Mesothelial cell of epicardium (in vitro differentiated cells): ENCODE data around the gene FAM222A. TPM values are rescaled to one million over a fixed set of nuclear protein-coding genes. Genes with fewer than 3 reads are reported as not detected.

Source experiments
- DNase-seq, 2 experiments: peaks; one replicate each; pipeline ENCODE4 v3.0.0; 2021; ENCODE audit warnings: low spot score in 2 of 2; ENCODE audit not compliant: unreplicated experiment in 2 of 2
- H3K27ac Mint-ChIP-seq: 2 replicates; pipeline ENCODE4 v1.8.0; 2021; ENCODE audit warnings: mixed read lengths
- H3K27me3 Mint-ChIP-seq: 2 replicates; pipeline ENCODE4 v1.8.0; 2021; ENCODE audit warnings: low read depth, mixed read lengths
- H3K36me3 Mint-ChIP-seq: 2 replicates; pipeline ENCODE4 v1.8.0; 2021; ENCODE audit warnings: mixed read lengths
- H3K4me1 Mint-ChIP-seq: 2 replicates; pipeline ENCODE4 v1.8.0; 2021; ENCODE audit warnings: mixed read lengths
- H3K4me3 Mint-ChIP-seq: 2 replicates; pipeline ENCODE4 v1.8.0; 2021; ENCODE audit warnings: mild to moderate bottlenecking, moderate library complexity, mixed read lengths
- H3K9me3 Mint-ChIP-seq: 2 replicates; pipeline ENCODE4 v1.8.0; 2021; ENCODE audit warnings: mixed read lengths
- total RNA-seq: library from RNA; stranded (reverse); gene quantifications from 3 replicates; pipeline ENCODE4 v1.2.1, GENCODE V29; 2021
- TF ChIP-seq, protein P1 (sequence below): fragments of 200-600 bp; sonication (generic); IDR thresholded peaks from one replicate; pipeline ENCODE4 v1.5.0; 2021; ENCODE audit warnings: antibody characterized with exemption; ENCODE audit not compliant: unreplicated experiment

The FAM222A gene
- total RNA-seq, 1 donor from 2014 or later: 1.1 TPM

DNA sequence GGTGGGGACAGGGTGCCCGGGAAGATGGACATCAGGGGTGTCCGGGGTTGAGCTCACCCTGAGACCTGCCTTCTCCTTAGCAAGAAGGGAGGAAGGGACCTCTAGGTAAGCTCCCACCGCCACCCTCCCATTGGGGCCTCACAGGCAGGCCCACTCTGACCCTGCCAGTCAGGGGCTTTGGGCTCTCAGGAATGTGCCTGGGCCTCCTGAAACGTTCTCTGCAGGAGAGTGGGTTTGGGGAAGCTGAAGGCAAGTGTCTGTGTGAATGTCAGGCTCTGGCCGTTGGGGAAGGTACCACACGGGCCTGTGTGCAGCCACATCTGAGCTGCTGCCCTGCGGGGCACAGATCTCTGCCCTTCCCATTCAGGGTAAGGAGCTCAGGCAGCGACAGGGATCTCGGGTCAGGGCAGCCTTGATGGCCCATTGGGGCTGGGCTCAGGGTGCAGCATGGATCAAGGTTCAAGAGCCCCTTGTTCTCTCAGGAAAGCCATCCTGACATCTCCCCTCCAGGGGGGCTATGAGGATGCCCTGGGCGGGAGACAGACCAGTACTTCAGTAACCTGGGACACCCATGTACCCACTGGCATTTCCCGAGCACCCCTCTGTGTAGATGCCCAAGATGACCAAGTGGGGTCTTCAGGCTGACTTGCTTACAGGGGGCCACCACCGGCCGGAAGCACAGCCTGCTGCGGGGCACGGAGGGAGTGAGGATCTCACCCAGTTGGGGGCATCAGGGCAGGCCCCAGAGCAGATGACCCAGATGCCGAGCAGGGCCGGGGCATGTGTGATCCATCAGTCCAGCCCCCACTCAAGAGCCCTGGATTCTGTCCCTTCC lies 29.7 kb downstream of the FAM222A start:
- H3K27me3 Mint-ChIP-seq: peaks cover 11% of the 10 kb centered on the region
- H3K27ac Mint-ChIP-seq: no peak overlapping the region
- DNase-seq: peak in 1 of 2 experiments; percentile 8
- TF ChIP-seq, protein P1, sequence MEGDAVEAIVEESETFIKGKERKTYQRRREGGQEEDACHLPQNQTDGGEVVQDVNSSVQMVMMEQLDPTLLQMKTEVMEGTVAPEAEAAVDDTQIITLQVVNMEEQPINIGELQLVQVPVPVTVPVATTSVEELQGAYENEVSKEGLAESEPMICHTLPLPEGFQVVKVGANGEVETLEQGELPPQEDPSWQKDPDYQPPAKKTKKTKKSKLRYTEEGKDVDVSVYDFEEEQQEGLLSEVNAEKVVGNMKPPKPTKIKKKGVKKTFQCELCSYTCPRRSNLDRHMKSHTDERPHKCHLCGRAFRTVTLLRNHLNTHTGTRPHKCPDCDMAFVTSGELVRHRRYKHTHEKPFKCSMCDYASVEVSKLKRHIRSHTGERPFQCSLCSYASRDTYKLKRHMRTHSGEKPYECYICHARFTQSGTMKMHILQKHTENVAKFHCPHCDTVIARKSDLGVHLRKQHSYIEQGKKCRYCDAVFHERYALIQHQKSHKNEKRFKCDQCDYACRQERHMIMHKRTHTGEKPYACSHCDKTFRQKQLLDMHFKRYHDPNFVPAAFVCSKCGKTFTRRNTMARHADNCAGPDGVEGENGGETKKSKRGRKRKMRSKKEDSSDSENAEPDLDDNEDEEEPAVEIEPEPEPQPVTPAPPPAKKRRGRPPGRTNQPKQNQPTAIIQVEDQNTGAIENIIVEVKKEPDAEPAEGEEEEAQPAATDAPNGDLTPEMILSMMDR: no peak
- no peaks in the 10 kb centered on the region for H3K36me3 Mint-ChIP-seq
- H3K4me1 Mint-ChIP-seq: peaks cover 5% of the 10 kb centered on the region
- H3K9me3 Mint-ChIP-seq: no peaks in the 10 kb centered on the region
- H3K4me3 Mint-ChIP-seq: no peak overlapping the region

DNA sequence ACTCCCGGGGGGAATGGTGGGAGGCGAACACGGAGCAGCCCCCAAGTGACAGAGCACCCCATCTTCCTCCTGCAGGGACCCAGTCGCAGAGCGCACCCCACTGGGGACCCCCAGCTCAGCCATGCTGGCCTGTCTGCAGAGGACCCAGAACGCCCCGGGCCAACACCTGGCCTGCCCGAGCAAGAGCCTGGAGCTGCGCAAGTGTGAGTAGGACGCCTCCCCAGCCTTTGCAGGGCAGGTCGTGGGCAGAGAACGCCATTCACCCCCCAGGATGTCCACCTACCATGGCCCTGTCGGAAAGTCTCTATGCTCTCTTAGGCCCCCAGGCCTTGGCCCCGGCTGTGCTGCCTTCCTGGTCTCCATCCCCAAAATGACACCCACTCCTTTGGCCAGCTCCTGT lies 30.4 kb downstream of the FAM222A start:
- H3K9me3 Mint-ChIP-seq: no peaks in the 10 kb centered on the region

DNA sequence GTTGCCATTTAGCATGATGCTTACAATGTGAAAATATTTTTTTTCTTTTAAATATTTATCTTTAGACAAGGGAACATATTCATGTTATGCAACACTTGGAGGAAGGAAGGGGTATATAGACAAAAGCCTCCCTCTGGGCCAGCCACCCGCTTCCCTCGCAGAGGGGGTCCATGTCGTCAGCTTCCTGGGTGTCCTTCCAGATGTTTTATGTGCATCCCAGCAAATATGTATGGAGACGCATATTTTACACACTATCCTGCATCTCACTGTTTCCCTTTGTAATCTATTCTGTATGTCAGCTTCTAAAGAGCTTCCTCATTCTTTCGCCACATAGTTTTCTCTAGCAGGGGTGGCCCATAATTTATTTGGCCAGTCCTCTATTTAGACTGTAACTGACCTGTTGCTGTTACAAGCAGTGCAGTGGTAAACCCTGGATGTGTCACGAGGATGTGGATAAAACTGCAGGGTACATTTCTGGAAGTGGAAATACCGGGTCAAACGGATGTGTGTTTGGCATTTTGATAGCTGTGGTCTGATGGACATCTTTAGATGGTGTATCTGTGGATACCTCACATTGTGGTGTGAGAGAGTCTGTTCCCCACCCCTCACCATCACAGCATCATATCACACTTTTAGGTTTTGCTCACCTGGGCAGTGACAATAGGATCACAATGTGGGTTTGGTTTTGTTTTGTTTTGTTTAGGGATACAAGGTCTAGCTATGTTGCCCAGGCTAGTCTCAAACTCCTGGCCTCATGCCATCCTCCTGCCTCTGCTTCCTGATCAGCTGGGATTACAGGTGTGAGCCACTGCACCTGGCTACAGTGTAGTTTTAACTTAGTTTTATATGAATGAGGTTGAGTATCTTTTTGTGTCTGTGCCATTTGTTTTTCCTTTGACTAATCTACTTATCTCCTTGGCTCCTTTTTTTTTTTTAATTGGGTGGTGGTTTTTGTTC lies 31.6 kb downstream of the FAM222A start:
- Mint-ChIP-seq H3K36me3 (no peaks in the 10 kb centered on the region), H3K9me3 (peaks cover 4% of the 10 kb centered on the region), H3K27ac (no peak overlapping the region), H3K4me3 (no peak overlapping the region), H3K4me1 (peaks cover 5% of the 10 kb centered on the region), H3K27me3 (peaks cover 5% of the 10 kb centered on the region)
- no peak for DNase-seq
- TF ChIP-seq, protein P1: no peak

More for the DNA sequence above, 30.4 kb downstream of the FAM222A start:
- peak in 1 of 2 experiments; percentile 16 for DNase-seq
- peaks cover 8% of the 10 kb centered on the region for H3K27me3 Mint-ChIP-seq
- TF ChIP-seq, protein P1: no peak
- H3K27ac Mint-ChIP-seq: no peak overlapping the region
- peaks cover 5% of the 10 kb centered on the region for H3K4me1 Mint-ChIP-seq
- H3K4me3 Mint-ChIP-seq: no peak overlapping the region
- no peaks in the 10 kb centered on the region for H3K36me3 Mint-ChIP-seq

DNA sequence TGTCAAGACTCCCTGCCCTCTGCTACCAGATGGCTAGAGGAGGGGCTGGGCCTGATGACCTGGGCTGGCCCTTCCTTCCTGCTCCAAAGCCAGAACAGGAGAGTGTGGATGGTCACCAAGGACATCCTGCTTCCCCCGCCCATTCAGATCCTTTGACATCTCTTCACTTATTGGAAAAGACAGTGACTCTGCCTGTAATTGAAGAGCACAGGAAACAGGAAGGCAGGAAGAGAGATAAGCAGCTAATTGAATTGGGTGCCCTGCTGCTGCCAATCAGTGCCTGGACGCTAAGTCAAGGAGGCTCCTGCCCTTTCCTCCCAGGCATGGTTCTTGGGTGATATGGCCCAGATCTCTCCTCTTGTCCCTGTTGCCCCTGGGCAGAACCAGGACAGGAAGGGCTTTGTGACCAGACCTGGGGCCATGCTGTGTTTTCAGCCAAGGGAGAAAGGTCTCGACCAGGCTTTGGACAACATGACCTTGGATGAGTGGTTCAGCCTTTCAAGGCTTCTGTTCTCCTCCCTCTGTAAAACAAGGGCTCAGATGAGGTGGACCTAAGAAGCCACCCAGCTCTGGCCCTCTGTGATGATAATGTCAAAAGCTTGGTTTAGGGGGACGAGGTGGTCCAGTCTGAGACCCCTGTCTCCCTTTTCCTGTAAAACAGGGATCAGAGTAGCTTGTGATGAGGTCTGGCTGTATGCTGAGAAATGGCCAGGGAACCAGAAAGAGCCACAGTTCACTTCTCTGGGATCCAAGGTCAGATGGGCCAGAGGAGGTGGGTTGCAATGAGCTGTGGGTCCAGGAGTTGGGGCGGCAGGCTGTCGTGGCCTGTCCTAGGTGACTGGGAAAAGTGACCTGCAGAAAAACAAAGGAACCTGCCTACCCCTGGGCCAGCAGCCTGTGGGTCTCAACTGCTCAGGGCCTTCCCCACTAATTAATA lies 38.8 kb downstream of the FAM222A start:
- peaks cover 37% of the 10 kb centered on the region for H3K9me3 Mint-ChIP-seq
- DNase-seq: peak in 1 of 2 experiments; percentile 8
- TF ChIP-seq, protein P1: no peak
- no peaks in the 10 kb centered on the region for H3K4me1 Mint-ChIP-seq
- H3K4me3 Mint-ChIP-seq: no peak overlapping the region
- H3K27ac Mint-ChIP-seq: no peak overlapping the region
- H3K27me3 Mint-ChIP-seq: peaks cover 4% of the 10 kb centered on the region
- H3K36me3 Mint-ChIP-seq: no peaks in the 10 kb centered on the region

DNA sequence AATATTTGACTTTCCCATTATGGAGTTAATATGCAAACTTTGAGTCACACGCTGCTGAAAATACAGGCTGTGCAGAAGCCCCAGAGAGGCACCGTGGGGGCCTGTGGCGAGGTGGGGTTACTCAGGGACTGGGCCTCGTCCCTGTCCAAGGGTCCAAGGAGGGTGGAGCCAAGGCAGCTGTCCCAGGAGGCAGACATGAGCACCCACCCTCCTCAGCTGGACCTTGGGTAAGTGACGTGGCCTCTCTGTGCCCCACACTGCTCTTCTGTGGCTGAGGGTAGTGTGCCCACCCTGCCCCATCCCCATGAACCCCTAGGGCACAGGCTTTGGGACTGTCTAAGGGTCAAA lies 39.4 kb downstream of the FAM222A start:
- Mint-ChIP-seq H3K27me3 (peaks cover 7% of the 10 kb centered on the region), H3K36me3 (no peaks in the 10 kb centered on the region), H3K4me1 (no peaks in the 10 kb centered on the region), H3K4me3 (no peak overlapping the region), H3K27ac (no peak overlapping the region), H3K9me3 (peaks cover 37% of the 10 kb centered on the region)
- TF ChIP-seq, protein P1: no peak
- DNase-seq: peak in 1 of 2 experiments; percentile 2
